ENCODE results near the gene AGAP3.

DNA sequence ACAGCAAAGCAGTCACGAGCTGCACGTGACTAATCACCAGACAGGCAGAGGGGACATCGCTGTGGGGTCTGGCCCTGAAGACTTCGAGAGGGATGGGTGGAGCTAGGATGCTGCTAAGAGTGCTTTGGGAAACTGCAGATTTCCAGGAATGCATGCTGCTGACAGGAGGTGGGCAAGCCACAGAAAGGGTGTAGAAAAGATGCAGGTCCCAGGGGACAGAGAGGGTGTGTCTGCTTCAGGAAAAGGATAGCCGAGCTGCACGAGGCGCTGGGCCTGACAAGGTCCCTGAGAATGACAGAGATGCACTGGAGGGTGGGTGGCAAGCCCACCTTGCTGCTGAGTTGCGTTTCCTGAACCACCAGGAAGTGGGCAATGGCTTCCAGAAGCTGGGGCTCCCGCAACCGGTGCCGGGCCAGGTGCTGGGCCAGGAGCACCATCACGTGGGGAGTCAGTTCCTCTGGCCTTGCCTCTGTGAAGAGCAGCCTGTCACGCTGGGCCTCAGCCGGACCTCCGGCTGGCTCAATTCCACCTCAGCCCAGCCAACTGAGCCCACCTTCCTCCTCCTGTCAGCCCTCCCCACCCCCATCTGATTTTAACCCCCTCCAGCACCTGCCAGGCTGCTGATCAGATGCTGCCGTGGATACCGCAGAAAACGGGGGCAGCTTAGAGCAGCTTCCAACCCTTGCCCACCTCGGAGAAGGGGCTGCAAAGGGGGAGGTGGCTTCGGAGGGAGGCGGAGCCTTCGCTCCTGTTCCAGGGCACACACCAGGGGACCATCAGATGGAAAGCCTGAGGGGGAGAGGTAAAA is 7.8 kb upstream of the AGAP3 start:
- TF ChIP-seq, protein P1, sequence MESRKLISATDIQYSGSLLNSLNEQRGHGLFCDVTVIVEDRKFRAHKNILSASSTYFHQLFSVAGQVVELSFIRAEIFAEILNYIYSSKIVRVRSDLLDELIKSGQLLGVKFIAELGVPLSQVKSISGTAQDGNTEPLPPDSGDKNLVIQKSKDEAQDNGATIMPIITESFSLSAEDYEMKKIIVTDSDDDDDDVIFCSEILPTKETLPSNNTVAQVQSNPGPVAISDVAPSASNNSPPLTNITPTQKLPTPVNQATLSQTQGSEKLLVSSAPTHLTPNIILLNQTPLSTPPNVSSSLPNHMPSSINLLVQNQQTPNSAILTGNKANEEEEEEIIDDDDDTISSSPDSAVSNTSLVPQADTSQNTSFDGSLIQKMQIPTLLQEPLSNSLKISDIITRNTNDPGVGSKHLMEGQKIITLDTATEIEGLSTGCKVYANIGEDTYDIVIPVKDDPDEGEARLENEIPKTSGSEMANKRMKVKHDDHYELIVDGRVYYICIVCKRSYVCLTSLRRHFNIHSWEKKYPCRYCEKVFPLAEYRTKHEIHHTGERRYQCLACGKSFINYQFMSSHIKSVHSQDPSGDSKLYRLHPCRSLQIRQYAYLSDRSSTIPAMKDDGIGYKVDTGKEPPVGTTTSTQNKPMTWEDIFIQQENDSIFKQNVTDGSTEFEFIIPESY (IDR thresholded peaks at IDR 0.05; ENCODE audit: borderline replicate concordance, low read depth) = no peak
- no peak for TF ChIP-seq CTCF (IDR thresholded peaks at IDR 0.05)
- no peak for TF ChIP-seq GABPA (IDR thresholded peaks at IDR 0.05; ENCODE audit: low read depth)
- TF ChIP-seq NRF1 (IDR thresholded peaks at IDR 0.05; ENCODE audit: low read depth, low read length) = no peak
- no peak for TF ChIP-seq SMC3 (IDR thresholded peaks at IDR 0.05; ENCODE audit: low read depth, low read length)
- TF ChIP-seq TCF12 (IDR thresholded peaks at IDR 0.05) = no peak
- TF ChIP-seq MXI1 (IDR thresholded peaks at IDR 0.05; ENCODE audit: low read depth, low read length) = no peak
- TF ChIP-seq RAD21 (IDR thresholded peaks at IDR 0.05; ENCODE audit: low read length) = no peak
- TF ChIP-seq, protein P2, sequence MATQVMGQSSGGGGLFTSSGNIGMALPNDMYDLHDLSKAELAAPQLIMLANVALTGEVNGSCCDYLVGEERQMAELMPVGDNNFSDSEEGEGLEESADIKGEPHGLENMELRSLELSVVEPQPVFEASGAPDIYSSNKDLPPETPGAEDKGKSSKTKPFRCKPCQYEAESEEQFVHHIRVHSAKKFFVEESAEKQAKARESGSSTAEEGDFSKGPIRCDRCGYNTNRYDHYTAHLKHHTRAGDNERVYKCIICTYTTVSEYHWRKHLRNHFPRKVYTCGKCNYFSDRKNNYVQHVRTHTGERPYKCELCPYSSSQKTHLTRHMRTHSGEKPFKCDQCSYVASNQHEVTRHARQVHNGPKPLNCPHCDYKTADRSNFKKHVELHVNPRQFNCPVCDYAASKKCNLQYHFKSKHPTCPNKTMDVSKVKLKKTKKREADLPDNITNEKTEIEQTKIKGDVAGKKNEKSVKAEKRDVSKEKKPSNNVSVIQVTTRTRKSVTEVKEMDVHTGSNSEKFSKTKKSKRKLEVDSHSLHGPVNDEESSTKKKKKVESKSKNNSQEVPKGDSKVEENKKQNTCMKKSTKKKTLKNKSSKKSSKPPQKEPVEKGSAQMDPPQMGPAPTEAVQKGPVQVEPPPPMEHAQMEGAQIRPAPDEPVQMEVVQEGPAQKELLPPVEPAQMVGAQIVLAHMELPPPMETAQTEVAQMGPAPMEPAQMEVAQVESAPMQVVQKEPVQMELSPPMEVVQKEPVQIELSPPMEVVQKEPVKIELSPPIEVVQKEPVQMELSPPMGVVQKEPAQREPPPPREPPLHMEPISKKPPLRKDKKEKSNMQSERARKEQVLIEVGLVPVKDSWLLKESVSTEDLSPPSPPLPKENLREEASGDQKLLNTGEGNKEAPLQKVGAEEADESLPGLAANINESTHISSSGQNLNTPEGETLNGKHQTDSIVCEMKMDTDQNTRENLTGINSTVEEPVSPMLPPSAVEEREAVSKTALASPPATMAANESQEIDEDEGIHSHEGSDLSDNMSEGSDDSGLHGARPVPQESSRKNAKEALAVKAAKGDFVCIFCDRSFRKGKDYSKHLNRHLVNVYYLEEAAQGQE (IDR thresholded peaks at IDR 0.05; ENCODE audit: low read depth, low read length) = no peak
- no peak; the same call in 1 of the 2 replicates for TF ChIP-seq POLR2AphosphoS5 (IDR thresholded peaks at IDR 0.05; ENCODE audit: low read depth, low read length)

Measured in SK-N-SH (cell line).